GM13976 (cell line): ENCODE measurements around the gene LENG9.
A peak's percentile ranks its signal among the peaks of the same experiment; 100 is the strongest.

Experiments used
- DNase-seq: peaks from one replicate; pipeline ENCODE4 v3.0.0; 2012; ENCODE audit warnings: low spot score
- CTCF ChIP-seq: IDR thresholded peaks from 2 replicates; pipeline ENCODE4 v1.5.1; 2012; ENCODE audit warnings: borderline replicate concordance, mild to moderate bottlenecking; ENCODE audit not compliant: insufficient read depth; ENCODE audit errors: extremely low read depth, missing control alignments, control extremely low read depth
- in situ Hi-C: fragments of 300-500 bp; cut with MboI; formaldehyde crosslinking; loops from one replicate; pipeline ENCODE4 v1.12.0; 2022; ENCODE audit warnings: low sequenced_read_pairs, mixed read lengths, inconsistent platforms; ENCODE audit not compliant: unreplicated experiment

Gene LENG9

GRCh38 chr19:54465426-54466109 lies 2.0 kb upstream of the LENG9 start:
- no peak for DNase-seq
- no peak for TF ChIP-seq CTCF
- in situ Hi-C loops, result no loop called here

- peak; percentile 92 for DNase-seq
- in situ Hi-C loops, result no loop called here
- TF ChIP-seq CTCF, result no peak
Observed at GRCh38 chr19:54464630-54465425, 1.2 kb upstream of the LENG9 start.

GRCh38 chr19:54464044-54464629 lies 559 bp upstream of the LENG9 start:
- in situ Hi-C loops, result no loop called here
- peak; percentile 87 for DNase-seq
- no peak for TF ChIP-seq CTCF

- in situ Hi-C loops, result no loop called here
- DNase-seq, result peak; percentile 54
- TF ChIP-seq CTCF, result peak; percentile 26
Observed at GRCh38 chr19:54462655-54463530, 685 bp downstream of the LENG9 start.

- TF ChIP-seq CTCF, result no peak
- in situ Hi-C loops, result no loop called here
- no peak for DNase-seq
Observed at GRCh38 chr19:54462047-54462654, 1.4 kb downstream of the LENG9 start.
